ENCODE measurements around the gene GTSE1. TPM values are rescaled to one million over a fixed set of nuclear protein-coding genes. Genes with fewer than 3 reads are reported as not detected.

The GTSE1 gene
- total and polyA plus RNA-seq, 2 donors (not counting 1 experiment from before 2014, with no cell fraction given), result 2.0 to 3.6 TPM

- no peak overlapping the region for H3K9ac ChIP-seq (ENCODE audit: insufficient read depth, low read length)
- no peak overlapping the region for H2AFZ ChIP-seq (ENCODE audit: low read length)
- H3K4me1 ChIP-seq (ENCODE audit: control insufficient read depth, extremely low read depth, insufficient read depth, low read length), result peaks cover 7% of the 10 kb centered on the region
- H3K27me3 ChIP-seq (ENCODE audit: control insufficient read depth, insufficient read depth, low read length), result no peaks in the 10 kb centered on the region
- no peak for TF ChIP-seq CTCF (conservative IDR thresholded peaks at IDR 0.05 in 1 of 2, IDR thresholded peaks at IDR 0.05 in 1 of 2; ENCODE audit: low read depth in 1 of 2, low read length in 2 of 2)
- no peak for TF ChIP-seq EZH2 (IDR thresholded peaks at IDR 0.05; ENCODE audit: low read length, missing control alignments)
- no peak overlapping the region for H3K27ac ChIP-seq (ENCODE audit: insufficient read depth, low read length)
- H3K36me3 ChIP-seq (ENCODE audit: control insufficient read depth, insufficient read depth, low read length), result peaks cover 15% of the 10 kb centered on the region
- H3K79me2 ChIP-seq (ENCODE audit: control insufficient read depth, insufficient read depth, low read length), result peaks cover 25% of the 10 kb centered on the region
- H3K9me3 ChIP-seq (ENCODE audit: control insufficient read depth, insufficient read depth, low read depth, low read length), result no peaks in the 10 kb centered on the region
- H4K20me1 ChIP-seq (ENCODE audit: control insufficient read depth, extremely low read depth, insufficient read depth, low read length), result no peaks in the 10 kb centered on the region
- DNase-seq (ENCODE audit: low read depth in 2 of 2), result no peak
- no peak overlapping the region for H3K4me2 ChIP-seq (ENCODE audit: extremely low read depth, insufficient read depth, low read length)
- no peak overlapping the region for H3K4me3 ChIP-seq (replicated peaks in 1 of 4; ENCODE audit: control extremely low read depth in 1 of 4, insufficient read depth in 1 of 4, low read depth in 3 of 4, low read length in 4 of 4)
These were observed 43.3 kb downstream of the GTSE1 start for GRCh38 chr22:46339956-46340355.

GRCh38 chr22:46340676-46341075, 44.0 kb downstream of the GTSE1 start:
- Histone ChIP-seq H4K20me1 (ENCODE audit: control insufficient read depth, extremely low read depth, insufficient read depth, low read length) (no peaks in the 10 kb centered on the region), H3K4me2 (ENCODE audit: extremely low read depth, insufficient read depth, low read length) (no peak overlapping the region), H2AFZ (ENCODE audit: low read length) (no peak overlapping the region), H3K9me3 (ENCODE audit: control insufficient read depth, insufficient read depth, low read depth, low read length) (no peaks in the 10 kb centered on the region), H3K4me3 (replicated peaks in 1 of 4; ENCODE audit: control extremely low read depth in 1 of 4, insufficient read depth in 1 of 4, low read depth in 3 of 4, low read length in 4 of 4) (no peak overlapping the region), H3K27me3 (ENCODE audit: control insufficient read depth, insufficient read depth, low read length) (no peaks in the 10 kb centered on the region), H3K9ac (ENCODE audit: insufficient read depth, low read length) (no peak overlapping the region), H3K79me2 (ENCODE audit: control insufficient read depth, insufficient read depth, low read length) (peaks cover 24% of the 10 kb centered on the region), H3K27ac (ENCODE audit: insufficient read depth, low read length) (no peak overlapping the region), H3K36me3 (ENCODE audit: control insufficient read depth, insufficient read depth, low read length) (peaks cover 17% of the 10 kb centered on the region), H3K4me1 (ENCODE audit: control insufficient read depth, extremely low read depth, insufficient read depth, low read length) (peaks cover 7% of the 10 kb centered on the region)
- no peak for DNase-seq (ENCODE audit: low read depth in 2 of 2)
- TF ChIP-seq EZH2 (IDR thresholded peaks at IDR 0.05; ENCODE audit: low read length, missing control alignments) (no peak), CTCF (conservative IDR thresholded peaks at IDR 0.05 in 1 of 2, IDR thresholded peaks at IDR 0.05 in 1 of 2; ENCODE audit: low read depth in 1 of 2, low read length in 2 of 2) (no peak)

GRCh38 chr22:46346680-46347405, 50.2 kb downstream of the GTSE1 start:
- H4K20me1 ChIP-seq (ENCODE audit: control insufficient read depth, extremely low read depth, insufficient read depth, low read length), result no peaks in the 10 kb centered on the region
- no peaks in the 10 kb centered on the region for H3K9me3 ChIP-seq (ENCODE audit: control insufficient read depth, insufficient read depth, low read depth, low read length)
- H3K4me2 ChIP-seq (ENCODE audit: extremely low read depth, insufficient read depth, low read length), result no peak overlapping the region
- TF ChIP-seq CTCF (conservative IDR thresholded peaks at IDR 0.05 in 1 of 2, IDR thresholded peaks at IDR 0.05 in 1 of 2; ENCODE audit: low read depth in 1 of 2, low read length in 2 of 2) (no peak), EZH2 (IDR thresholded peaks at IDR 0.05; ENCODE audit: low read length, missing control alignments) (no peak)
- no peak overlapping the region for H3K27ac ChIP-seq (ENCODE audit: insufficient read depth, low read length)
- no peaks in the 10 kb centered on the region for H3K79me2 ChIP-seq (ENCODE audit: control insufficient read depth, insufficient read depth, low read length)
- no peaks in the 10 kb centered on the region for H3K27me3 ChIP-seq (ENCODE audit: control insufficient read depth, insufficient read depth, low read length)
- H3K4me3 ChIP-seq (replicated peaks in 1 of 4; ENCODE audit: control extremely low read depth in 1 of 4, insufficient read depth in 1 of 4, low read depth in 3 of 4, low read length in 4 of 4), result no peak overlapping the region
- DNase-seq (ENCODE audit: low read depth in 2 of 2), result no peak
- peaks cover 27% of the 10 kb centered on the region for H3K36me3 ChIP-seq (ENCODE audit: control insufficient read depth, insufficient read depth, low read length)
- H3K9ac ChIP-seq (ENCODE audit: insufficient read depth, low read length), result no peak overlapping the region
- H3K4me1 ChIP-seq (ENCODE audit: control insufficient read depth, extremely low read depth, insufficient read depth, low read length), result no peaks in the 10 kb centered on the region
- no peak overlapping the region for H2AFZ ChIP-seq (ENCODE audit: low read length)

Data from fibroblast of lung (primary cell).